ENCODE data around the gene WDR90. TPM values are rescaled to one million over a fixed set of nuclear protein-coding genes. Genes with fewer than 3 reads are reported as not detected.

WDR90 gene
- total RNA-seq, 1 experiment from 2014 or later: 68.2 TPM

DNA sequence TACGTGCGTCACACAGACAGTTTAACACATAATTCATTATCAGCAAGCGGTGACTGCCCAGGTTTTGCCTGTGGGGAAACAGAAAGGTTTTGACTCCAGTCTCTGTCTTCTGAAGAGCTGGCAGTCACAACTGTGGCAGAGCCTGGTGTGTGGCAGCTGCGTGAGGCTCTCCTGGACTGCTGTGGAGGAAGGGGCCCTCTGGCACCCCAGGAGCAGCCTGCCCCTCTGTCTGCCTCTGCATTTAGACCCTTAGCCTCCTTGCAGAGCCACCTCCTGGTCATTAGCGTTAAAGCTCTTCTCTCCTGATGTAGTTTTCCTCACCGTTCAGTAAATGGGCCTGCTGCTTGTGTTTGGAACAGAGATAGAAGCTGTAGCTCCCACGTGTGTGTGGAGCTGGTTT is 48.4 kb upstream of the WDR90 start:
- H3K79me2 ChIP-seq (ENCODE audit: insufficient read depth, low read length): no peaks in the 10 kb centered on the region

More for the DNA sequence above, 48.4 kb upstream of the WDR90 start:
- Mint-ChIP-seq H3K4me1 (no peaks in the 10 kb centered on the region), H3K27ac (no peak overlapping the region), H3K27me3 (ENCODE audit: low read depth) (peaks cover 15% of the 10 kb centered on the region), H3K4me3 (no peak overlapping the region), H3K9me3 (peaks cover 13 to 18% of the 10 kb centered on the region in 2 experiments), H3K36me3 (ENCODE audit: insufficient read depth in 1 of 3, low read depth in 3 of 3) (peaks cover 21 to 38% (median 32%) of the 10 kb centered on the region in 3 experiments)
- Histone ChIP-seq H2BK15ac (ENCODE audit: low read depth, low read length) (no peak overlapping the region), H3K27ac (ENCODE audit: insufficient read length, low read depth, low read length) (no peak overlapping the region), H4K91ac (ENCODE audit: insufficient read length, low read depth, low read length) (no peak overlapping the region), H3K23me2 (ENCODE audit: insufficient read length, low read depth, low read length, poor library complexity, severe bottlenecking) (no peaks in the 10 kb centered on the region), H4K8ac (replicated peaks; ENCODE audit: insufficient read length, low read depth, low read length) (no peak overlapping the region), H3K18ac (ENCODE audit: insufficient read length, low read depth, low read length) (no peak overlapping the region), H2BK12ac (ENCODE audit: insufficient read length, low read depth, low read length) (no peak overlapping the region), H2AFZ (ENCODE audit: low read length) (no peak overlapping the region), H3K4me2 (ENCODE audit: insufficient read depth, insufficient read length, low read length) (no peak overlapping the region), H2AK5ac (ENCODE audit: insufficient read length, low read length) (no peak overlapping the region), H2BK20ac (ENCODE audit: low read depth, low read length, poor library complexity, severe bottlenecking) (no peak overlapping the region), H3K79me1 (ENCODE audit: insufficient read depth, low read depth, low read length, poor library complexity, severe bottlenecking) (no peaks in the 10 kb centered on the region), H3K9me3 (ENCODE audit: control insufficient read depth, low read depth, low read length) (no peaks in the 10 kb centered on the region), H3K14ac (ENCODE audit: insufficient read depth, low read length) (no peak overlapping the region), H3K9ac (ENCODE audit: extremely low read depth, insufficient read length, low read length) (no peak overlapping the region), H3K23ac (ENCODE audit: insufficient read length, low read depth, low read length) (no peak overlapping the region), H3T11ph (ENCODE audit: low read length) (no peak overlapping the region), H3K27me3 (ENCODE audit: insufficient read depth, low read length) (no peaks in the 10 kb centered on the region), H3K4me1 (ENCODE audit: insufficient read depth, low read length) (no peaks in the 10 kb centered on the region), H3K4ac (ENCODE audit: low read depth, low read length) (no peak overlapping the region), H2BK5ac (ENCODE audit: insufficient read length, low read length) (no peak overlapping the region), H4K5ac (ENCODE audit: insufficient read length, low read depth, low read length) (no peak overlapping the region), H4K20me1 (ENCODE audit: control insufficient read depth, insufficient read depth, insufficient read length) (no peaks in the 10 kb centered on the region), H3K56ac (ENCODE audit: insufficient read length, low read depth, low read length) (no peak overlapping the region), H2BK120ac (ENCODE audit: low read depth, low read length, poor library complexity, severe bottlenecking) (no peak overlapping the region)
- no peak for DNase-seq
- WGBS (ENCODE audit: extremely low coverage, insufficient read length, low lambda C conversion rate): no CpG with 5 or more reads among the region's 7 CpGs
- TF ChIP-seq, protein P1, sequence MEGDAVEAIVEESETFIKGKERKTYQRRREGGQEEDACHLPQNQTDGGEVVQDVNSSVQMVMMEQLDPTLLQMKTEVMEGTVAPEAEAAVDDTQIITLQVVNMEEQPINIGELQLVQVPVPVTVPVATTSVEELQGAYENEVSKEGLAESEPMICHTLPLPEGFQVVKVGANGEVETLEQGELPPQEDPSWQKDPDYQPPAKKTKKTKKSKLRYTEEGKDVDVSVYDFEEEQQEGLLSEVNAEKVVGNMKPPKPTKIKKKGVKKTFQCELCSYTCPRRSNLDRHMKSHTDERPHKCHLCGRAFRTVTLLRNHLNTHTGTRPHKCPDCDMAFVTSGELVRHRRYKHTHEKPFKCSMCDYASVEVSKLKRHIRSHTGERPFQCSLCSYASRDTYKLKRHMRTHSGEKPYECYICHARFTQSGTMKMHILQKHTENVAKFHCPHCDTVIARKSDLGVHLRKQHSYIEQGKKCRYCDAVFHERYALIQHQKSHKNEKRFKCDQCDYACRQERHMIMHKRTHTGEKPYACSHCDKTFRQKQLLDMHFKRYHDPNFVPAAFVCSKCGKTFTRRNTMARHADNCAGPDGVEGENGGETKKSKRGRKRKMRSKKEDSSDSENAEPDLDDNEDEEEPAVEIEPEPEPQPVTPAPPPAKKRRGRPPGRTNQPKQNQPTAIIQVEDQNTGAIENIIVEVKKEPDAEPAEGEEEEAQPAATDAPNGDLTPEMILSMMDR (conservative IDR thresholded peaks at IDR 0.05): peak; percentile 63
